HG03108 (cell line): ENCODE results near the gene HPX.

Source experiments
- ATAC-seq: cut with Tn5 transposase; IDR thresholded peaks from one replicate; pipeline ENCODE4 v1.9.1; 2021; ENCODE audit warnings: moderate library complexity; ENCODE audit not compliant: unreplicated experiment

Gene HPX

GRCh38 chr11:6418557-6419008 lies 22.2 kb downstream of the HPX start:
- ATAC-seq, result no peak

- ATAC-seq, result no peak
Measured at GRCh38 chr11:6417907-6418556, 22.8 kb downstream of the HPX start.

- ATAC-seq, result no peak
Measured at GRCh38 chr11:6415797-6416196, 25.0 kb downstream of the HPX start.

GRCh38 chr11:6414874-6415328 lies 25.9 kb downstream of the HPX start:
- peak; percentile 63 for ATAC-seq

GRCh38 chr11:6413791-6414201 lies 27.0 kb downstream of the HPX start:
- no peak for ATAC-seq

GRCh38 chr11:6411594-6412031 lies 29.2 kb downstream of the HPX start:
- no peak for ATAC-seq

GRCh38 chr11:6410695-6411430 lies 29.9 kb downstream of the HPX start:
- ATAC-seq, result no peak

- no peak for ATAC-seq
Measured at GRCh38 chr11:6406370-6406769, 34.4 kb downstream of the HPX start.

- no peak for ATAC-seq
Measured at GRCh38 chr11:6405846-6406245, 34.9 kb downstream of the HPX start.

- ATAC-seq, result no peak
Measured at GRCh38 chr11:6405052-6405667, 35.6 kb downstream of the HPX start.

- no peak for ATAC-seq
Measured at GRCh38 chr11:6404342-6405051, 36.3 kb downstream of the HPX start.

GRCh38 chr11:6403539-6403938 lies 37.2 kb downstream of the HPX start:
- ATAC-seq, result no peak

- ATAC-seq, result peak; percentile 94
Measured at GRCh38 chr11:6402561-6402981, 38.2 kb downstream of the HPX start.

GRCh38 chr11:6402061-6402470 lies 38.7 kb downstream of the HPX start:
- peak; percentile 36 for ATAC-seq

GRCh38 chr11:6401464-6401863 lies 39.3 kb downstream of the HPX start:
- ATAC-seq, result no peak

- no peak for ATAC-seq
Measured at GRCh38 chr11:6400431-6401345, 40.1 kb downstream of the HPX start.

GRCh38 chr11:6397636-6398035 lies 43.2 kb downstream of the HPX start:
- ATAC-seq, result no peak

- no peak for ATAC-seq
Measured at GRCh38 chr11:6397156-6397555, 43.6 kb downstream of the HPX start.

GRCh38 chr11:6395470-6396060 lies 45.2 kb downstream of the HPX start:
- no peak for ATAC-seq
